ENCODE results near the gene ALDH4A1.
"Not testable (repeated sequence)": the region's sequence is repeated elsewhere in the genome, so short reads cannot be mapped to it uniquely, and the experiment has no call there.

The ALDH4A1 gene

DNA sequence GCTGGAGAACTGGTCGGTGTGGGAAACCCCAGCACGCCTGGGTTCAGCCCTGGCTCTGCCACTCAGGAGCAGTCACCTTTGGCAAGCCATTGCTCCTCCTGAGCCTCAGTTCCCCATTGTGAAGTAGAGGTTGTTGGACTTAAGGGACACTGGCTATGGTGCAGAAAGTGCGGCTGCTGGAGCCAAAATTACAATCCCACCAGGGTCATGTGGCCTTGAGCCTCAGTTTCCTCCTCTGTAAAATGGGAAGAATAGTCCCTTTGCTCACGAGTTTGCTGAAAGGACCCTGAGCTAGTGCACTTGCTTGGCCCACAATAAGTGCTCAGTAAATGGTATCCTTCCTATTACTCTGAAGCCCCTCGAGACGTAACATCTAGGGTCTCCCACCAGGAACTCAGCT is 28.3 kb downstream of the ALDH4A1 start:
- no peak for DNase-seq

DNA sequence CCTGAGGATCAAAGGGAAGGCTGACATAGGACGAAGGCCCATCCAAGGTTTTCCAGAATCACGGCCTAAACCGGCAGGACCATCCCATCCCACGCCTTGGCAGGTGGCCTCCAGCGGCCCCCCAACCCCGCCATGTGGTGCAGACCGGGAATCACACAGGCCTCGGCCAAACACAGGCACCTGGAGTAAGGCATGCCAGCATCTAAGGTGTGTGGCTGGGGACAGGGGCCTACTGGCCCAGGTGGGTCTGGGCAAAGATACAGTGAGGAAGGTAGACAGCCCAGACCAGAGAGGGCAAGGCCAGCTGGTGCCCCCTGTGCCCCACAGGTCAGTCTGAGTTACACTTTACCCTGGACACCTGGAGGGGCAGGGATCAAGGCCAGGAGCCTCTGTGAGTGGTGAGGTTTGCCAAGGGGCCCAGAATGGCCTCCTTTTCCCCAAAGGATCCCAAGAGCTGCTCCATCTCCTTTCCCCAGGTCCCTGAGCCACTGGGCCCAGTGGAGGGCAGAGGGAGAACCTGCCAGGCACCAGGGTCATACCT is 30.2 kb downstream of the ALDH4A1 start:
- DNase-seq: no peak

GRCh38 chr1:18871401-18872070 is 30.8 kb downstream of the ALDH4A1 start:
- DNase-seq: no peak

GRCh38 chr1:18870957-18871356 is 31.4 kb downstream of the ALDH4A1 start:
- no peak for DNase-seq

DNA sequence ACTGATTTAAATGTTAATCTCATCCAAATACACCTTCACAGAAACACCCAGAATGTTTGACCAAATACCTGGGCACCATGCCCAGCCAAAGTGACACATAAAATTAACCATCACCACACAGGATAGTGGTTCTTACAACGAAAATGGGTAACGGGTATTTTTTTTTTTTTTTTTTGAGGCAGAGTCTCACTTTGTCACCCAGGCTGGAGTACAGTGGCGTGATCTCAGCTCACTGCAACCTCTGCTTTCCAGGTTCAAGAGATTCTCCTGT is 31.8 kb downstream of the ALDH4A1 start:
- not testable (repeated sequence) for DNase-seq

- no peak for DNase-seq
Measured at GRCh38 chr1:18869847-18870594, 32.3 kb downstream of the ALDH4A1 start.

GRCh38 chr1:18868801-18869424 is 33.4 kb downstream of the ALDH4A1 start:
- DNase-seq: no peak

GRCh38 chr1:18868354-18868753 is 34.0 kb downstream of the ALDH4A1 start:
- DNase-seq: no peak

DNA sequence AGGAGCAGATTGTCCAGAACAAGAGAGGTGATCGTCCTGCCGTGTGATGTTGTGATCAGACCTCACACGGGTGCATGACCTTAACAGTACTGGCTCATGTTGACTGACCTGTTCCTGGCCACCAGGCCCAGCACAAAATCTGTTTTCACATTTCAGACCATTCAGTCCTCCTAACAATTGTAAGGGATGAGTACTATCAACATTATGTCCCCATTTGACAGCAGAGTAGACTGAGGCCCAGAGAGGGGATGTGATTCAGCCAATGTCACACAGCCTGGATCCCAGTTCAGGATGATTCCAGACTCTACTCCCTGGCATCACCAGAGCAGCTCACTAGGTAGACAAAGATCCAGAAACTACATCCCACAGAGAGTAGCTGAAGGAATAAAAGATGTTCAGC is 35.5 kb downstream of the ALDH4A1 start:
- DNase-seq: no peak

- DNase-seq: no peak
Measured at GRCh38 chr1:18866314-18866713, 36.0 kb downstream of the ALDH4A1 start.

DNA sequence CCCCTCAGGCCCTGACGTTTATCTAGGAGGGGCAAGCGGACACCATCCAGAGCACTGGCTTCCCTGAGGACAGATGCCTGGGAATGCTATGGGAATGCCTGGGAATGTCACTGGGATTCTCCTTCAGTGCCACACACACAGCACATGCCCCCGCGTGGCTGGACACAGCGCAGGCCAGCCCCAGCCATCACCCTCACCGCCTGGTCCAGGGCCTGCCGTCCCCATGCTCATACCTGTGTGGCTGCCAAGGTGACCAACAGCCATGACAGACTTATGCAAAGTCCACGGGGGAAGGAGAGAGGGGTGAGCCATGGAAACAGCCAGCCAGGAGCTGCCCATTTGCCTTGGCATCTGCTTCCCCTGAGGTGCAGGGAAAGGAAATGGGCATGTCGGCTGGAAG is 37.2 kb downstream of the ALDH4A1 start:
- DNase-seq: no peak

DNA sequence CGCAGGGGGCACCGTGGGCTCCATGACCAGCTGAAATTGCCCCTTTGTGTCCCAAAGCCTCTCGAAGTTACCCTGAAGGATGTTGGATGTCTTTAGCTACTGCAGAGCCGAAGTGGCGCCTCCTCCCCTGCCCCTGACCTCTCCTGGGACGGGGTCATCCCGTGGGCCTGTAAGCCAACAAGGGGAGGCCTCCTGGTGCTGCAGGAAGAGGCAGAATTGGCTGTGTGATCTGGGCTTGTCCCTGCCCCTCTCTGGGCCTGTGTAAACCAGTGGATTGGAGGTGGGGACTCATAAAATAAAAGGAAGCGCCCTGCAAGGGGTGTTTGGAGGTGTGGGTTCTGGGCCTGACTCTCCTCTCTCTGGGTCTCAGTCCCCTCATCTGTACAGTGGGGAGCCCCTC is 40.8 kb downstream of the ALDH4A1 start:
- no peak for DNase-seq

GRCh38 chr1:18861082-18861481 is 41.3 kb downstream of the ALDH4A1 start:
- no peak for DNase-seq

- no peak for DNase-seq
Measured at GRCh38 chr1:18859560-18859959, 42.8 kb downstream of the ALDH4A1 start, which contains the start of gene TAS1R2. Gene TAS1R2, minus strand, starts transcription at chr1:18859660. Its CDS starts 0 bp downstream, at chr1:18859660.

- DNase-seq: no peak
Measured at GRCh38 chr1:18858070-18858688, 44.2 kb downstream of the ALDH4A1 start.

GRCh38 chr1:18856435-18856834 is 45.9 kb downstream of the ALDH4A1 start:
- DNase-seq: no peak

DNA sequence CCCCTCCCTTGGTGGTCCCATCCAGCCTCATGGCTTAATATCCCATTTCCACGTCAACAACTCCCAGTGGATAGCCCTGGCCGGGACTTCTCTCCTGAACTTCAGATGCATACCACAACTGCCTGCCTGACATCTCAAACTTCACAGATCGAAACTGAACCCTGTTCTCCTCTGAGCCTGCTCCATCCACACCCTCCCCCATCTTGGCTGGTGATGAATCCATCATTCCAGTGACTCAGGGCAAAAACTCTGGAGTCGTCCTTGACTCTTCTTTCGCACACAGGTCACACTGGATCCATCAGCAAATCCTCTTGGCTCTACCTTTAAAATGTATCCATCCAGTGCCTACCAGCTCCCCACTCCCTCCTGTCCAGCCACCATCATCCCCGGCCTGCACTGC is 46.8 kb downstream of the ALDH4A1 start:
- DNase-seq: no peak

DNA sequence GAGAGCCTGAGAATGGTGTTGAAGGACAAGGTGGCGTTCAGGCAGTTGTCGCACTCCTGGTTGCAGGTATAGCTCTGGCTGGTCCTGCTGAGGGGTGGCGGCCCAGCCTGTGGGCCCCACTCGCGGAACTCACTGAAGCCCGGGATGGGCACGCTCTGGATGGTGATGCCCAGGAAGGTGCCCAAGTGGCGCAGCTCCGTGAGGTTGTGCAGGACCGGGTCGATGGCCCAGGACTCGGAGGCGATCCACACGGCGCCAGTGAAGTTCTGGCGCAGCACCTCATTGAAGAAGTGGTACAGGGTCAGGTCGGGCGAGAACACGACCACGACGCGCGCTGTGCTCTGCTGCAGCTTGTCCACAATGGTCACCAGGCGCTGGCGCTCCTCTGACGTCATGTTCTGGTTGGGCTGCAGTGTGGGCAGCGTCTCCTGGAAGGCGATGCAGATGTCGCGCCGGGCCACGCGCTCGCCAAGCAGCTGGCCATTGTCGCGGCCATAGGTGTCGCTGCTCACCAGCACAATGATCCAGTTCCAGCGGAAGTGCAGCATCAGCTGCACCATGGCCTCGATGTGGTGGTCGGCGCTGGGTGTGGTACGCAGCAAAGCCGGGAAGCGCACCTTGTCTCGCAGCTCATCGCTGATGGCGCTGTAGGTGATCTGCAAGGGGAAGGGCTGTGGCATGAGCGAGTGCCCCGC is 47.9 kb downstream of the ALDH4A1 start:
- DNase-seq: no peak

- no peak for DNase-seq
Measured at GRCh38 chr1:18852501-18852900, 49.9 kb downstream of the ALDH4A1 start.

DNA sequence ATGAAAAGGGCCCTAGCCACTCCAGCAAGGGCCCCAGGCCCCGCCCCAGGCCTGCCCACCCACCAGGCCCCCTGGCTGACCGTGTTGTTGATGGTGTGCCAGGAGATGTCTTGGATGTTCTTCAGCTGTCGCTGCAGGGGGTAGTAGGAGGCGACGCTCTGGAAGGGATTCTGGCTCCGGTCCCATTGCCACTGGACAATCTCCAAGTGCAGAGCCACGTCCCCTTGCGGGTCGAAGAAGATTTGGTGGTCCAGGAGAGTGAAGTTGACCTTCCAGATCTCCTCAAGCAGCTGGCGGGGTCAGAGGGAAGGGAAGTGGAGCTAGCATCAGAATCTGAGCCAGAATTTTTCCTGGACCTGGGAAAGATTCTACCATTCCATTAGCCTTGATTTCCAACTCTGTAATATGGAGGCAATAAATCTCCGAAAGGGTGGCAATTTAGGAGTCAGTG is 53.1 kb downstream of the ALDH4A1 start:
- DNase-seq: peak; percentile 28 to 60

DNA sequence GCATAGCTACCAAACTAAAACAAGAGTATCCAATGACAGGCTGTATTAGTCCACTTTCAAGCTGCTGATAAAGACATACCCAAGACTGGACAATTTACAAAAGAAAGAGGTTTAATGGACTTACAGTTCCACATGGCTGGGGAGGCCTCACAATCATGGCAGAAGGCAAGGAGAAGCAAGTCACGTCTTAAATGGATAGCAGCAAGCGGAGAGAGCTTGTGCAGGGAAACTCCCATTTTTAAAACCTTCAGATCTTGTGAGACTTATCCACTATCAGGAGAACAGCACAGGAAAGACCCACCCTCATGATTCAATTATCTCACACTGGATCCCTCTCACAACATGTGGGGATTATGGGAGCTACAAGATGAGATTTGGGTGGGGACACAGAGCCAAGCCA is 54.6 kb downstream of the ALDH4A1 start:
- not testable (repeated sequence) for DNase-seq

- DNase-seq: no peak
Measured at GRCh38 chr1:18840145-18840544, 62.2 kb downstream of the ALDH4A1 start.

- no peak for DNase-seq
Measured at GRCh38 chr1:18836654-18837053, 65.7 kb downstream of the ALDH4A1 start.
